ENCODE results near the gene FCHSD2.

DNA sequence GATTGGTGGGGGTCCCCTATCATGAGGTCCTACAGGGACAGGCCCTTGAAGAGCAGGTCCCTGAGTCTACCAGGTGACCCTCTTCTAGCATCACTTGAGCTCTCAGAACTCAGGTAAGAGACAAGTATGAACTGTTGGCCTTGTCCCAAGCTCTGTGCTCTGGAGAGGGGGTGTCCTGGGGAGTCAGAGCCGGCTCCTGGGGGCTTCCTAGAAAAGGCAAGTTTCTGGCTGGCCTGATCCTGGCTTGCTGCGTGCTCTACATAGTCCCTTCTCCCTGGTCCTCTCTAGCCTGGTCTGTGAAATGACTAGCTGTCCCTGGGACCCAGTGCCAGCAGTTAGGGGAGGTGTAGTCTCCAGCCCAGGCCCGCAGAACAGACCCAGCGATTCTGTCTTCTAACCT is 316.5 kb downstream of the FCHSD2 start:
- TF ChIP-seq POLR2A (IDR thresholded peaks at IDR 0.05; ENCODE audit: control extremely low read depth in 1 of 2, low read depth in 2 of 2, low read length in 2 of 2) = no peak
- TF ChIP-seq, protein P1, sequence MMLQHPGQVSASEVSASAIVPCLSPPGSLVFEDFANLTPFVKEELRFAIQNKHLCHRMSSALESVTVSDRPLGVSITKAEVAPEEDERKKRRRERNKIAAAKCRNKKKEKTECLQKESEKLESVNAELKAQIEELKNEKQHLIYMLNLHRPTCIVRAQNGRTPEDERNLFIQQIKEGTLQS (IDR thresholded peaks at IDR 0.05; ENCODE audit: insufficient read depth, low read depth, low read length) = no peak
- TF ChIP-seq, protein P2, sequence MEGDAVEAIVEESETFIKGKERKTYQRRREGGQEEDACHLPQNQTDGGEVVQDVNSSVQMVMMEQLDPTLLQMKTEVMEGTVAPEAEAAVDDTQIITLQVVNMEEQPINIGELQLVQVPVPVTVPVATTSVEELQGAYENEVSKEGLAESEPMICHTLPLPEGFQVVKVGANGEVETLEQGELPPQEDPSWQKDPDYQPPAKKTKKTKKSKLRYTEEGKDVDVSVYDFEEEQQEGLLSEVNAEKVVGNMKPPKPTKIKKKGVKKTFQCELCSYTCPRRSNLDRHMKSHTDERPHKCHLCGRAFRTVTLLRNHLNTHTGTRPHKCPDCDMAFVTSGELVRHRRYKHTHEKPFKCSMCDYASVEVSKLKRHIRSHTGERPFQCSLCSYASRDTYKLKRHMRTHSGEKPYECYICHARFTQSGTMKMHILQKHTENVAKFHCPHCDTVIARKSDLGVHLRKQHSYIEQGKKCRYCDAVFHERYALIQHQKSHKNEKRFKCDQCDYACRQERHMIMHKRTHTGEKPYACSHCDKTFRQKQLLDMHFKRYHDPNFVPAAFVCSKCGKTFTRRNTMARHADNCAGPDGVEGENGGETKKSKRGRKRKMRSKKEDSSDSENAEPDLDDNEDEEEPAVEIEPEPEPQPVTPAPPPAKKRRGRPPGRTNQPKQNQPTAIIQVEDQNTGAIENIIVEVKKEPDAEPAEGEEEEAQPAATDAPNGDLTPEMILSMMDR (IDR thresholded peaks at IDR 0.05; ENCODE audit: control extremely low read depth in 1 of 3, insufficient read depth in 1 of 3, low read depth in 1 of 3, low read length in 3 of 3) = no peak
- TF ChIP-seq EP300 (IDR thresholded peaks at IDR 0.05; ENCODE audit: borderline replicate concordance in 1 of 2, low read depth in 2 of 2, low read length in 2 of 2) = no peak
- TF ChIP-seq RNF2 (IDR thresholded peaks at IDR 0.05; ENCODE audit: borderline replicate concordance, low read depth, low read length, missing control alignments, poor library complexity, severe bottlenecking) = no peak
- TF ChIP-seq, protein P3, sequence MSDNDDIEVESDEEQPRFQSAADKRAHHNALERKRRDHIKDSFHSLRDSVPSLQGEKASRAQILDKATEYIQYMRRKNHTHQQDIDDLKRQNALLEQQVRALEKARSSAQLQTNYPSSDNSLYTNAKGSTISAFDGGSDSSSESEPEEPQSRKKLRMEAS (IDR thresholded peaks at IDR 0.05) = no peak
- no peak for TF ChIP-seq TAF7 (optimal IDR thresholded peaks at IDR 0.05; ENCODE audit: borderline replicate concordance, low read depth, low read length)
- TF ChIP-seq HDAC6 (IDR thresholded peaks at IDR 0.05; ENCODE audit: low read depth, low read length) = no peak
- no peak for TF ChIP-seq POLR2AphosphoS5 (IDR thresholded peaks at IDR 0.05; ENCODE audit: low read depth, low read length)
- no peak for TF ChIP-seq PHF8 (conservative IDR thresholded peaks at IDR 0.05; ENCODE audit: low read depth, low read length)
- no peak for TF ChIP-seq SP4 (IDR thresholded peaks at IDR 0.05; ENCODE audit: low read length)
- TF ChIP-seq SUZ12 (IDR thresholded peaks at IDR 0.05; ENCODE audit: low read length) = no peak
